Limb (tissue), 2 donors: Measurements from ENCODE around the gene FHIT.
"Not testable (repeated sequence)": the region's sequence is repeated elsewhere in the genome, so short reads cannot be mapped to it uniquely, and the experiment has no call there.

Experiments
- DNase-seq, 2 donors: peaks; one replicate each; pipeline ENCODE4 v3.0.0-alpha.2; 2016; ENCODE audit errors: extremely low spot score in 2 of 2

The FHIT gene

DNA sequence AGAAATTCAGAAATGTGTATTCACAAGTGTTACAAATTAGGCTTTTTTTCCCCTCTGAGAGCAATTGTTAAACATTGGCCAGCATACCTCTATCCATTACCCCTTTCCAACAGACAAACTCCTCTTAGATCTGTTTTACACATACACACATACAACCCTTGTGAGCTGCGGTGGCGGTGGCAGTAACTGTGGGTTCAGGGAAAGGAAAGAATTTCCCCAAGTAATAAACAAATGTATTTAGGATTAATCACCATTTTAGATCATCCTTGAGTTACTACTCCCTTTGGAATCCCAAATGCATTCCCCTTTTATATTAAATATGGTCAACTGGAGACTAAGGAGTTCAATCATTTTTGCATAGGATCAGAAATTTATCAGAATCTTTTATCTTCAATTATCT is 667.0 kb downstream of the FHIT start:
- no peak for DNase-seq

DNA sequence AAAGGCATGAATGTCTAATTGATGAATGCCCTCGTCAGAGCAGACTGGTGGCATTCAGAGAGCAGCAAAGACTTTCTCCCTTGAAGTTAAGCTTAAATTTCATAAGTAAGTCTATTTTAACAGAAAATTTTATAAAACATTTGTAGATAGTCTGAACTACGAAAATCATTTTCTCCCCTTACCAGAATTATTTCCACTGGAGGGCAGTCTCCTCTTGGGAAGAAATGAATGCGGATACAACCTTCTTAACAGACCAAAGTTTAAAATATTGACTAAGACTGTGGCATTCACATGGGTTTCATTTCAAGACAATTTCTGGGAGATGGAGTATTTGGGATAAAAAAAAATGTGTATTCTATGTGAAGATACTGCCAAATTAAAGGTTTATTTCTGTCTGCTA is 669.0 kb downstream of the FHIT start:
- DNase-seq: peak in 1 of 2 donors; percentile 15

GRCh38 chr3:60580809-60581208 is 670.4 kb downstream of the FHIT start:
- DNase-seq: no peak

DNA sequence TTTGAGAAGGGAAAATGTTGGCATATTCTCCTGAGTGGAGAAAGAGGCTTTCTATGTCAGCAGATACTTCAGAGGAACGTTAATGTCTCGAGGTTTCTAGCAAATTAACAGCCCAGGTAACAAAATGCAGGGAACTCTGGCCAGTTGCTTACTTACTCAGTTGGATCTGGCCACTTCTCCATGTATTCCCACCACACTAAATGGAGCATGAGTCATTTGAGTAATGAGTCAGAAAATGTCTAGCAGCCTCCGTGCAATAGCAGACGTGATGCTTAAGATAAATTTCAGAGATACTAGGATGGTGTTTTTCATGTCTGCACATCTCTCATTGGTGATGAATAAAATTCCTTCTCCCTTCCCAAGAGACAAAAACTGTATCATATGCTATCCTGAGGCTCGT is 671.5 kb downstream of the FHIT start:
- DNase-seq: no peak

DNA sequence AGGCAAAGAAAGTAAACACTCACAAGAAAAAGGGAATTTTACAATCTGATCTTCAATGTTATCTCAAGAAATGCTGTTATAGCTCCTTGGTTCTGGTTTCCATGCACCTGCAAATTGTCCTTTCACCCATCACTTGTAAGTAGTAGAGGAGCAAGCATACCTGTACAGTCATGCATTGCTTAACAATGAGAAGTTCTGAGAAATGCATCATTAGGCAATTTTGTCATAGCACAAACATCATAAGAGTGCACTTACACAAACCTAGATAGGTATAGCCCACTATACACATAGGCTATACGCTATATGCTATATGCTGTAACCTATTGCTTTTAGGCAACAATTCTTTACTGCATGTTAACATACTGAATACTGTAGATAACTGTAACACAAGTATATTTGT is 672.3 kb downstream of the FHIT start:
- DNase-seq: no peak

GRCh38 chr3:60577601-60578000 is 673.7 kb downstream of the FHIT start:
- no peak for DNase-seq

- no peak for DNase-seq
Observed at GRCh38 chr3:60575718-60576272, 675.5 kb downstream of the FHIT start.

- DNase-seq: no peak
Observed at GRCh38 chr3:60574046-60574769, 677.0 kb downstream of the FHIT start.

DNA sequence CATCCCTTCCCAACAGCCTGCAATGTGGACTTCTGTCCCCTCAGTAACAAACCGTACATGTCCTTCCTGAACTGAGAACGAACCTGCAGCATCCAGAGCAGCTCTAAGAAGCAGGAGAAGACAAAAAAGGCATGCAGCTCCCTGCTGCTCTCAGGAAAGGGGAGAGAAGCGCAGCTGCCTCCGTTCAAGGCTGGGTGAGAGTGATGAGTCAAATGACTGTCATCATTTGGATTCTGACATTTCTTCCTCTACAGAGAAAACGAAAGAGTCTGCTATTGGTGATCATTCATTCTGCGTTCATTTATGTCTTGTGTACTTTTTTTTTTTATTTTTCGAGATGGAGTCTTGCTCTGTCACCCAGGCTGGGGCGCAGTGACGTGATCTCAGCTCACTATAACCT is 677.8 kb downstream of the FHIT start:
- no peak for DNase-seq

GRCh38 chr3:60571511-60571910 is 679.7 kb downstream of the FHIT start:
- no peak for DNase-seq

DNA sequence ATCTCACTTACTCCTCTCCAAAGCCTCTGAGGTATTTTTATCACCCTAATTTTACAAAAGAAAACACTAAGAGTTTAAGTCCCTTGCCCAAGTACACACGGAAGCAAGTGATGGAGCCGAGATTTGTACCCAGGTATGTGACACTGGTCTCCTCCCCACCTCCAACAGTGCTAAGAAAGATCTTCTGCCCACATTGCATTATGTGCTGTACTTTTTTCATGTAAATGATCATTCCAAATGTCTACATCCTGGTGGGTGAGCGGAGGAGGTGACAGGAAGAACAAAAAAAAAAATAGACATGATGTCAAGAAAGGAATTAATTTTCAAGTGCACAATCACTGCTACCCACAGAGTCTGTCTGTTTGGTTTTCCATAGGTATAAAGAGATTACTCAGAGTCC is 694.1 kb downstream of the FHIT start:
- DNase-seq: no peak

DNA sequence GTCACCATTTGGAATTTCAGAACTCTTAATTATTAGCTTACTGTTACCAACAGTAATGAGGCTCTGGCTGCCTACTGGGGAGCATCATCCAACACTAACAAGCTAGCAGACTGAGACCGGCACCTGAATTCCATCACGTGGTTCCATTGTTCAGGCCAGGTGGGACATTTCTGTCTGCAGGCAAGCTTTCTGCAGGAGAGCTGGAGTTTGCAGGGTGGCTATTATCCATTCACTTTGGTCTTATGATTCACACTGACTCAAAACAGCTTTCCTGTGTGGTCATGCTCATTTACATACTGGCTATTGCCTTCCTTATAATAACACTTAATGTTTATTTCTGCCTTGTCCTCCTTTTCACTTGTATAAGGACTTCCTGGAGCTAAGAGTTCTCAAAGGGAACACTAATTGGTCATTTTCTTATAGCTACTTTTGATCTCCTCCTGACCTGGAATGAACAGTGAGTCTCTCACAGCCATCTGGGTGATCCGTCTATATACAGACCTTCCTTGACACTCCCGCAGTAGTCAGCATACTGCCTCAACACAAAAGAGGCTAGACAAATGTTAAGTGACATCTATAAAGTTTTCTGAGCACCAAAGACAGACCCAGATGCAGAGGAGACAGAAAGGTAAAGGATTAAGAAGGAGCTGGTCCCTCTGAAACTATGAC is 695.4 kb downstream of the FHIT start:
- no peak for DNase-seq

- no peak for DNase-seq
Observed at GRCh38 chr3:60553144-60553543, 698.1 kb downstream of the FHIT start.

- no peak for DNase-seq
Observed at GRCh38 chr3:60552581-60552980, 698.7 kb downstream of the FHIT start.

DNA sequence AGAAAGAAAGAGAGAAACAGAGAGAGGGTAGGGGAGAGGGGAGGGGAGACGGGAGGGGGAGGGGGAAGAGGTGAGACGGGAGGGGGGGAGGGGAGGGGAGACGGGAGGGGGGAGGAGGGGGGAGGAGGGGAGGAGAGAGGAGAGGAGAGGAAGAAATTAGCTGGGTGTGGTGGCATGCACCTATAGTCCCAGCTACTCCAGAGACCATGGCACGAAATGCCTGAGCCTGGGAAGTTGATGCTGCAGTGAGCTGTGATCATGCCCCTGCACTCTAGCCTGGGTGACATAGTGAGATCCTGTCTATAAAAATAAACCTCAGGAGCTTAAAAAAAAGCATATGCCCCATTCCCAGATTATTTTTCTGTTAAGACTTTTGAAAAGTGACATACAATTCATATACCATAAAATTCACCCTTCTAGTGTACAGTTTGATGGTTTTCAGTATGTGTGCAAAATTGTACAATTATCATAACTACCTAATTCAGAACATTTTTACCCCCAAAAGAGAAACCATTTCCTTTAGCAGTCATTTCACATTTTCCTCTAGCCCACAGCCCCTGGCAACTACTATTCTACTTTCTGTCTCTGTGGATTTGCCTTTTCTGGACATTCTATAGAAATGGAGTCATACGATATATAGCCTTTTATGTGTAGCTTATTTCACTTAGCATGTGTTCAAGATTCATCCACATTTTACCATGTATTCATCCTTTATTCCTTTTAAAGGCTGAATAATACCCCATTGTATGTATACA is 699.6 kb downstream of the FHIT start:
- DNase-seq: no peak

GRCh38 chr3:60549863-60550262 is 701.4 kb downstream of the FHIT start:
- DNase-seq: no peak

DNA sequence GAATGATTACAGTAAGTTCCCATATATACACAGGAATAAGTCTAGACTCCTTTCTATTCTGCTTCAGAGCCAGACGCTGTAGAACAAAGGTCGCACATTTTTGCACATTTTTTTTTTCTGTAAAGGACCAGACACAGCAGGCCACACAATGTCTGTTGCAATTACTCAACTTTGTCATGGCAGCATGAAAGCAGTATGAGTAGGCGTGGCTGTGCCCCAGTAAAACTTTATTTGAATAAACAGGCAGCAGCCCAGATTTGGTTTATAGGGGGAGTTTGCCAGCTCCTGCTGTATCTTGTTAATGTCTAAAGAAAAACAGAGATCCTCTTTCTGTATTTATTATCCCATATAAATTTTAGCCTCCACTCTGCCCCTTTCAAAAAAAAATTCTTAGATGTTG is 708.3 kb downstream of the FHIT start:
- peak in 1 of 2 donors; percentile 17 for DNase-seq

- DNase-seq: not testable (repeated sequence)
Observed at GRCh38 chr3:60539394-60539793, 711.9 kb downstream of the FHIT start.

DNA sequence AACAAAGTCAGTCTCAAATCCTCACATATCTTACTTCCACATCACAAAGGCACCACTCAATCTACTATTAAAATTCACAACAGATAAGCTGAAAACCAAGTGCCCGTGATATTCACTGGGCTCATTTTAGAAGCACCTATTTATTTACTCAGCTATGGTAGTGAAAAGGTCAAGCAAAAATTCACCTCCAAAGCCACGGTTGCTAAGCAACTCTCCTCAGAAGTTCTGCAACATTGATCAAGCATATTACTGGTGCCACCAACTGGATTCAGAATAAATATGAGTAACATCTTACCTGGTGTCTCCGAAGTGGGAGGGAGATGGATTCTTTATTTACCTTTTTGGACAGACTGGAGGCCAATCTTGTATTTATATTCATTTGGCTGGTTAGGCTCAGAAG is 714.8 kb downstream of the FHIT start:
- DNase-seq: no peak

GRCh38 chr3:60531759-60532158 is 719.5 kb downstream of the FHIT start:
- DNase-seq: no peak

DNA sequence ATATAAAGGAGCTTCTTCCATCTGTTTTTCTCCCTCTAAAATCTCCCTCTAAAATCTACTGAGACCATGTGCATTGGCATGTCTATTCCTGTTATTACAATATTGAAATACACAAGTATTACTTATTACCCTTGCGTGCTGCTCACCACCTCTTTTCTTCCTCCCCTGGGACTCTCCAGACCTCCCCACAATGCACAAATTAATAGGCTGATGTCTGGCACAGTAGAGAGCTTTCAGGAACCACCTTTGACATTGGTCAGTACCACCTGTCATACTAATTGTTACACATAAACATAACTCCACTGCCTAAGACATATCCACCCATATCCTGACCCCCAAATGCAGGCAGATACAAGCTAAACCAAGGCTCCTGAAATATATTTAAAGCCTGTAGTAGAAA is 722.6 kb downstream of the FHIT start:
- DNase-seq: no peak

GRCh38 chr3:60523536-60523935 is 727.7 kb downstream of the FHIT start:
- DNase-seq: no peak
